GM12878 (cell line): Measurements from ENCODE around the gene NFIX. TPM values are rescaled to one million over a fixed set of nuclear protein-coding genes. Genes with fewer than 3 reads are reported as not detected.

ENCODE experiments used
- ATAC-seq: fragments of 200-7000 bp; cut with Tn5 transposase; 3 replicates; pipeline ENCODE4 v1.9.1; 2020; ENCODE audit warnings: mild to moderate bottlenecking, moderate library complexity
- BruUV-seq: library from RNA; stranded (reverse); fragments of 400-500 nt; replicated peaks from 2 replicates; lab custom pipeline; 2021; lab: Mats Ljungman, UMichigan
- CTCF ChIA-PET: fragments of 300-600 bp; sonication (Branson Sonifier 250); formaldehyde crosslinking; extraction: SDS; loops from one replicate; lab custom pipeline; 2021; ENCODE audit warnings: inconsistent platforms; lab: Yijun Ruan, JAX
- POLR2A ChIA-PET: fragments of 350-600 bp; formaldehyde crosslinking; extraction: SDS; loops from one replicate; lab custom pipeline; 2021; ENCODE audit warnings: inconsistent platforms; lab: Charles Lee
- RAD21 ChIA-PET: fragments of 300-600 bp; sonication (Branson Sonifier 250); formaldehyde crosslinking; loops from one replicate; lab custom pipeline; 2023; ENCODE audit warnings: antibody characterized with exemption; ENCODE audit not compliant: unreplicated experiment; lab: Charles Lee
- SMC1A ChIA-PET: fragments of 300-600 bp; sonication (Branson Sonifier 250); formaldehyde crosslinking; loops from one replicate; lab custom pipeline; 2023; ENCODE audit not compliant: unreplicated experiment, uncharacterized antibody; lab: Charles Lee
- DNase-seq: peaks from one replicate; pipeline ENCODE4 v3.0.0-alpha.2; 2011; ENCODE audit warnings: low read depth, low spot score
- FAIRE-seq: peaks from 3 replicates; lab custom pipeline; 2011; peaks lifted over from hg19 to GRCh38; lab: Jason Lieb, UNC
- H2AFZ ChIP-seq: 2 replicates; pipeline ENCODE4 v1.6.0; 2011; ENCODE audit warnings: low read depth, low read length, control low read depth; ENCODE audit not compliant: control insufficient read depth
- H3K27ac ChIP-seq: 2 replicates; pipeline ENCODE4 v1.5.1; 2011; ENCODE audit warnings: control low read depth; ENCODE audit not compliant: control insufficient read depth, insufficient read depth
- H3K27me3 ChIP-seq, 2 experiments: replicated peaks in 1 of 2; 2 replicates each; pipeline versions ENCODE4 v1.6.0 to v1.6.1; 2011; ENCODE audit warnings: low read length in 1 of 2; ENCODE audit not compliant: control insufficient read depth in 2 of 2, insufficient read depth in 2 of 2
- H3K36me3 ChIP-seq, 2 experiments: 2 replicates each; pipeline ENCODE4 v1.5.1; 2011; ENCODE audit warnings: low read length in 1 of 2; ENCODE audit not compliant: control insufficient read depth in 2 of 2, insufficient read depth in 2 of 2
- H3K4me1 ChIP-seq: 2 replicates; pipeline ENCODE4 v1.6.1; 2011; ENCODE audit warnings: mild to moderate bottlenecking, low read length, moderate library complexity, mixed read lengths; ENCODE audit not compliant: control insufficient read depth, insufficient read depth
- H3K4me2 ChIP-seq: 2 replicates; pipeline ENCODE4 v1.6.0; 2011; ENCODE audit warnings: control low read depth; ENCODE audit not compliant: control insufficient read depth, insufficient read depth
- H3K4me3 ChIP-seq: fragments of 200-600 bp; sonication (generic); 2 replicates; pipeline ENCODE4 v1.5.1; 2016
- H3K79me2 ChIP-seq: 2 replicates; pipeline ENCODE4 v1.6.0; 2011; ENCODE audit warnings: low read length; ENCODE audit not compliant: control insufficient read depth, insufficient read depth
- H3K9ac ChIP-seq: 2 replicates; pipeline ENCODE4 v1.8.0; 2011; ENCODE audit warnings: low read length, control low read depth, mixed read lengths; ENCODE audit not compliant: control insufficient read depth, insufficient read depth
- H3K9me3 ChIP-seq: replicated peaks from 3 replicates; pipeline ENCODE4 v1.5.1; 2011; ENCODE audit warnings: mild to moderate bottlenecking, low read length; ENCODE audit not compliant: control insufficient read depth, insufficient read depth
- H4K20me1 ChIP-seq: 2 replicates; pipeline ENCODE4 v1.6.0; 2011; ENCODE audit not compliant: control insufficient read depth, insufficient read depth
- DPF2 ChIP-seq: fragments of 450-650 bp; IDR thresholded peaks from 2 replicates; pipeline ENCODE4 v1.6.1; 2017; ENCODE audit warnings: mild to moderate bottlenecking
- IKZF2 ChIP-seq, 2 experiments: fragments of 450-650 bp; IDR thresholded peaks; 2 replicates each; pipeline ENCODE4 v1.6.1; 2017; ENCODE audit warnings: mild to moderate bottlenecking in 2 of 2, moderate library complexity in 2 of 2
- PAX8 ChIP-seq: fragments of 450-650 bp; IDR thresholded peaks from 2 replicates; pipeline ENCODE4 v1.6.1; 2017; ENCODE audit warnings: mild to moderate bottlenecking, moderate library complexity
- RAD51 ChIP-seq: fragments of 450-650 bp; IDR thresholded peaks from 2 replicates; pipeline ENCODE4 v1.6.1; 2016; ENCODE audit warnings: moderate library complexity, mild to moderate bottlenecking, inconsistent platforms
- WGBS: methylation state at CpG from one replicate; pipeline ENCODE4 v1.1.6; 2016; ENCODE audit warnings: low lambda C conversion rate; ENCODE audit not compliant: insufficient replicate concordance, insufficient coverage; ENCODE audit errors: missing lambda C conversion rate; 5-methylcytosine and 5-hydroxymethylcytosine counted together
- in situ Hi-C: fragments of 300-500 bp; cut with MboI; formaldehyde crosslinking; loops from 9 replicates; pipeline ENCODE4 v1.14.3; 2018; ENCODE audit warnings: mixed read lengths
- intact Hi-C: fragments of 100-400 bp; cut with micrococcal nuclease; formaldehyde crosslinking; loops from one replicate; pipeline ENCODE4 v1.14.2; 2022; ENCODE audit not compliant: unreplicated experiment
- polyA plus RNA-seq, 11 experiments: library from polyadenylated mRNA; depleted of rRNA in 4 of 11; unstranded in 6 of 11; stranded (reverse) in 5 of 11; fragments of >200 nt; fragmentation: Nextera tagmentation in 4 of 11; fragmentation: Illumina TruSeq in 1 of 11; extraction: Ambion mirVana in 4 of 11; extraction: Trizol in 1 of 11; gene quantifications; 1 replicate in 1 of 11; 2 replicates in 10 of 11; pipeline versions ENCODE4 v1.2.1 to v1.2.3, GENCODE V29; 2011 to 2016; ENCODE audit warnings: inconsistent platforms in 2 of 11, missing spikeins in 2 of 11, low read depth in 1 of 11
- total RNA-seq, 4 experiments: library from RNA; depleted of rRNA in 3 of 4; stranded (reverse); fragments of >200 nt in 3 of 4; fragmentation: Illumina TruSeq in 1 of 4; extraction: Trizol in 1 of 4; gene quantifications; 2 replicates each; pipeline versions ENCODE4 v1.2.1 to v1.2.3, GENCODE V29; 2013 to 2021
- TF ChIP-seq, protein P1 (sequence below): fragments of 450-650 bp; IDR thresholded peaks from 2 replicates; pipeline ENCODE4 v1.6.1; 2016; ENCODE audit warnings: mild to moderate bottlenecking, moderate library complexity, borderline replicate concordance

The NFIX gene
- total and polyA plus RNA-seq, 10 of the 15 experiments (the other 5 are each of a cell fraction or from before 2014, with no cell fraction given), result 0.02 to 2.2 (median 0.28) TPM

DNA sequence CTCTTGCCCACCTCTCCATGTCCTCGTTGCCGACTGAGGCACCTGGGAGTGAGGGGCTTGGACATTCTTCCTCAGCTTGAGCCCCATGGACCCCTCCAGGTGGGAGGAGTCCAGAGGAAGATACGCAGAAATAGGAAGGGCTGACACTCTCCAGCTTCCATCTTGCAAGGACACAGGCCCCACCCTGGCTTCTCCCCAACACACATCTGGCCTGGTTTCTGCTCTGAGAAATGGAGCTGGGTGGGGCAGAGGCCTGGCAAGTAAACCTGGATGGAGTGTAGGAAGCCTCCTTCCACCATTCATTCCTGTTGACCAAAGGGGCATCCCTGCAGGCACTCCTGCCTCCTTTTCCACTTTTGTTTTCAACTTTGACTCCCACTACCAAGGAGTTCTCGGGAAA is 50.5 kb downstream of the NFIX start:
- no peak for FAIRE-seq
- POLR2A ChIA-PET, result no interaction called here
- SMC1A ChIA-PET, result no interaction called here
- Histone ChIP-seq H3K79me2 (no peaks in the 10 kb centered on the region), H4K20me1 (no peaks in the 10 kb centered on the region), H3K36me3 (no peaks in the 10 kb centered on the region), H3K27me3 (peaks cover 0 to under 1% of the 10 kb centered on the region in 2 experiments; a peak in 2 of 4 replicates), H3K9ac (no peak overlapping the region), H2AFZ (no peak overlapping the region), H3K4me2 (no peak overlapping the region), H3K4me3 (no peak overlapping the region), H3K27ac (no peak overlapping the region), H3K4me1 (no peaks in the 10 kb centered on the region), H3K9me3 (no peaks in the 10 kb centered on the region)
- DNase-seq, result no peak
- in situ Hi-C loops, result no loop called here
- intact Hi-C loops, result no loop called here
- no TSS peak for BruUV-seq
- CTCF ChIA-PET, result interaction anchor here (1.6 to 3.8 kb wide), 3 partner anchors 12 to 61 kb away, joined by 3 to 21 read pairs (median 10); no protein-coding TSS in a partner anchor
- RAD21 ChIA-PET, result interaction anchor here (2.4 kb wide), 1 partner anchor 80 kb away, joined by 7 read pairs; no protein-coding TSS in a partner anchor
- TF ChIP-seq, protein P1, sequence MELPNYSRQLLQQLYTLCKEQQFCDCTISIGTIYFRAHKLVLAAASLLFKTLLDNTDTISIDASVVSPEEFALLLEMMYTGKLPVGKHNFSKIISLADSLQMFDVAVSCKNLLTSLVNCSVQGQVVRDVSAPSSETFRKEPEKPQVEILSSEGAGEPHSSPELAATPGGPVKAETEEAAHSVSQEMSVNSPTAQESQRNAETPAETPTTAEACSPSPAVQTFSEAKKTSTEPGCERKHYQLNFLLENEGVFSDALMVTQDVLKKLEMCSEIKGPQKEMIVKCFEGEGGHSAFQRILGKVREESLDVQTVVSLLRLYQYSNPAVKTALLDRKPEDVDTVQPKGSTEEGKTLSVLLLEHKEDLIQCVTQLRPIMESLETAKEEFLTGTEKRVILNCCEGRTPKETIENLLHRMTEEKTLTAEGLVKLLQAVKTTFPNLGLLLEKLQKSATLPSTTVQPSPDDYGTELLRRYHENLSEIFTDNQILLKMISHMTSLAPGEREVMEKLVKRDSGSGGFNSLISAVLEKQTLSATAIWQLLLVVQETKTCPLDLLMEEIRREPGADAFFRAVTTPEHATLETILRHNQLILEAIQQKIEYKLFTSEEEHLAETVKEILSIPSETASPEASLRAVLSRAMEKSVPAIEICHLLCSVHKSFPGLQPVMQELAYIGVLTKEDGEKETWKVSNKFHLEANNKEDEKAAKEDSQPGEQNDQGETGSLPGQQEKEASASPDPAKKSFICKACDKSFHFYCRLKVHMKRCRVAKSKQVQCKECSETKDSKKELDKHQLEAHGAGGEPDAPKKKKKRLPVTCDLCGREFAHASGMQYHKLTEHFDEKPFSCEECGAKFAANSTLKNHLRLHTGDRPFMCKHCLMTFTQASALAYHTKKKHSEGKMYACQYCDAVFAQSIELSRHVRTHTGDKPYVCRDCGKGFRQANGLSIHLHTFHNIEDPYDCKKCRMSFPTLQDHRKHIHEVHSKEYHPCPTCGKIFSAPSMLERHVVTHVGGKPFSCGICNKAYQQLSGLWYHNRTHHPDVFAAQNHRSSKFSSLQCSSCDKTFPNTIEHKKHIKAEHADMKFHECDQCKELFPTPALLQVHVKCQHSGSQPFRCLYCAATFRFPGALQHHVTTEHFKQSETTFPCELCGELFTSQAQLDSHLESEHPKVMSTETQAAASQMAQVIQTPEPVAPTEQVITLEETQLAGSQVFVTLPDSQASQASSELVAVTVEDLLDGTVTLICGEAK, result no peak
- TF ChIP-seq DPF2 (no peak), IKZF2 (IDR thresholded peaks at IDR 0.05) (no peak), RAD51 (no peak), PAX8 (no peak)
- WGBS, result 0% methylated on average over 4 of the region's 4 CpGs
- no peak for ATAC-seq
